ENCODE measurements around the gene HECTD1. TPM values are rescaled to one million over a fixed set of nuclear protein-coding genes. Genes with fewer than 3 reads are reported as not detected.
"Not testable (repeated sequence)": the region's sequence is repeated elsewhere in the genome, so short reads cannot be mapped to it uniquely, and the experiment has no call there.

HECTD1 gene
- total and polyA plus RNA-seq, 10 of the 15 experiments (the other 5 are each of a cell fraction or from before 2014, with no cell fraction given), result 27.3 to 116 (median 57.7) TPM

GRCh38 chr14:31242161-31242940 is 34.8 kb upstream of the HECTD1 start:
- ATAC-seq; H3K27ac ChIP-seq (ENCODE audit: control insufficient read depth, insufficient read depth); in situ Hi-C loops (cut with MboI); intact Hi-C loops (cut with micrococcal nuclease; ENCODE audit: unreplicated experiment); POLR2A ChIA-PET; BruUV-seq (replicated peaks); H2AFZ ChIP-seq (ENCODE audit: control insufficient read depth, low read depth, low read length); RAD21 ChIA-PET (ENCODE audit: unreplicated experiment); H3K9ac ChIP-seq (ENCODE audit: control insufficient read depth, insufficient read depth, low read length); DNase-seq (ENCODE audit: low read depth, low spot score); H3K4me3 ChIP-seq; H3K36me3 ChIP-seq (ENCODE audit: control insufficient read depth in 2 of 2, insufficient read depth in 2 of 2, low read length in 1 of 2); SMC1A ChIA-PET (ENCODE audit: uncharacterized antibody, unreplicated experiment); H3K4me1 ChIP-seq (ENCODE audit: control insufficient read depth, insufficient read depth, low read length); FAIRE-seq; H3K27me3 ChIP-seq (replicated peaks in 1 of 2; ENCODE audit: control insufficient read depth in 2 of 2, insufficient read depth in 2 of 2, low read length in 1 of 2); CTCF ChIA-PET; H3K79me2 ChIP-seq (ENCODE audit: control insufficient read depth, insufficient read depth, low read length); H3K9me3 ChIP-seq (replicated peaks; ENCODE audit: control insufficient read depth, insufficient read depth, low read length); H3K4me2 ChIP-seq (ENCODE audit: control insufficient read depth, insufficient read depth); H4K20me1 ChIP-seq (ENCODE audit: control insufficient read depth, insufficient read depth): not testable (repeated sequence)
- TF ChIP-seq ZNF687 (IDR thresholded peaks at IDR 0.05), result peak; percentile 41; the same call in 1 of the 2 replicates
- TF ChIP-seq SRF (IDR thresholded peaks at IDR 0.05; ENCODE audit: low read depth in 2 of 2, low read length in 2 of 2), result peak in 1 of 2 experiments; percentile 66; a peak in 1 of 4 replicates
- 0 out of 2 replicates have a peak, but pooled peaks have one; percentile 17 for TF ChIP-seq NR2F1 (conservative IDR thresholded peaks at IDR 0.05)
- WGBS (ENCODE audit: insufficient coverage, insufficient replicate concordance, low lambda C conversion rate, missing lambda C conversion rate), result 60% methylated on average over 10 of the region's 10 CpGs
